GM12878 (cell line): ENCODE measurements around the gene ACSL4. TPM values are rescaled to one million over a fixed set of nuclear protein-coding genes. Genes with fewer than 3 reads are reported as not detected.

Source experiments
- BHLHE40 ChIP-seq, 2 experiments: fragments of 450-650 bp in 1 of 2; IDR thresholded peaks; 2 replicates each; pipeline ENCODE4 v1.6.1; 2011 to 2017; ENCODE audit warnings: low read depth in 2 of 2, borderline replicate concordance in 1 of 2, improper control_type of control experiment in 1 of 2, low read length in 1 of 2, mild to moderate bottlenecking in 1 of 2
- CBX5 ChIP-seq: sonication (generic); IDR thresholded peaks from 2 replicates; pipeline ENCODE4 v1.6.1; 2016; ENCODE audit warnings: low read depth, moderate library complexity, mild to moderate bottlenecking, inconsistent platforms
- CEBPB ChIP-seq, 2 experiments: fragments of 150-350 bp in 1 of 2; IDR thresholded peaks; 2 replicates each; pipeline ENCODE4 v1.6.1; 2012 to 2014; ENCODE audit warnings: low read depth in 2 of 2, low read length in 2 of 2, borderline replicate concordance in 1 of 2, inconsistent platforms in 1 of 2
- FOXK2 ChIP-seq: fragments of 450-650 bp; IDR thresholded peaks from 2 replicates; pipeline ENCODE4 v1.6.1; 2017; ENCODE audit warnings: mild to moderate bottlenecking, moderate library complexity
- MYC ChIP-seq: IDR thresholded peaks from 2 replicates; pipeline ENCODE4 v1.6.1; 2011; ENCODE audit warnings: mild to moderate bottlenecking, low read length, moderate library complexity, inconsistent platforms; ENCODE audit not compliant: insufficient read depth, insufficient replicate concordance, insufficient read length, severe bottlenecking
- NFXL1 ChIP-seq: fragments of 450-650 bp; IDR thresholded peaks from 2 replicates; pipeline ENCODE4 v1.6.1; 2017; ENCODE audit warnings: antibody characterized with exemption, mild to moderate bottlenecking, borderline replicate concordance
- NFYA ChIP-seq: IDR thresholded peaks from 2 replicates; pipeline ENCODE4 v1.6.1; 2011; ENCODE audit warnings: low read depth, mild to moderate bottlenecking, low read length, improper control_type of control experiment, borderline replicate concordance
- NRF1 ChIP-seq: conservative IDR thresholded peaks from 2 replicates; pipeline ENCODE4 v1.6.1; 2011; ENCODE audit warnings: mild to moderate bottlenecking, low read depth, low read length, improper control_type of control experiment
- POLR2AphosphoS2 ChIP-seq: IDR thresholded peaks from 2 replicates; pipeline ENCODE4 v1.6.1; 2011; ENCODE audit warnings: low read depth, mild to moderate bottlenecking, low read length, improper control_type of control experiment, moderate library complexity
- RFX5 ChIP-seq: IDR thresholded peaks from 2 replicates; pipeline ENCODE4 v1.6.1; 2011; ENCODE audit warnings: low read depth, low read length, improper control_type of control experiment
- SIX5 ChIP-seq: IDR thresholded peaks from 2 replicates; pipeline ENCODE4 v1.6.1; 2011; ENCODE audit warnings: mild to moderate bottlenecking, low read depth, low read length, moderate library complexity; ENCODE audit not compliant: severe bottlenecking
- TAF1 ChIP-seq: IDR thresholded peaks from 2 replicates; pipeline ENCODE4 v1.6.1; 2011; ENCODE audit warnings: mild to moderate bottlenecking, low read depth, low read length, borderline replicate concordance
- ZNF217 ChIP-seq: fragments of 450-650 bp; IDR thresholded peaks from 2 replicates; pipeline ENCODE4 v1.6.1; 2017; ENCODE audit warnings: antibody characterized with exemption, mild to moderate bottlenecking
- polyA plus RNA-seq, 11 experiments: library from polyadenylated mRNA; depleted of rRNA in 4 of 11; unstranded in 6 of 11; stranded (reverse) in 5 of 11; fragments of >200 nt; fragmentation: Nextera tagmentation in 4 of 11; fragmentation: Illumina TruSeq in 1 of 11; extraction: Ambion mirVana in 4 of 11; extraction: Trizol in 1 of 11; gene quantifications; 1 replicate in 1 of 11; 2 replicates in 10 of 11; pipeline versions ENCODE4 v1.2.1 to v1.2.3, GENCODE V29; 2011 to 2016; ENCODE audit warnings: inconsistent platforms in 2 of 11, missing spikeins in 2 of 11, low read depth in 1 of 11
- total RNA-seq, 4 experiments: library from RNA; depleted of rRNA in 3 of 4; stranded (reverse); fragments of >200 nt in 3 of 4; fragmentation: Illumina TruSeq in 1 of 4; extraction: Trizol in 1 of 4; gene quantifications; 2 replicates each; pipeline versions ENCODE4 v1.2.1 to v1.2.3, GENCODE V29; 2013 to 2021
- TF ChIP-seq, protein P1 (sequence below): IDR thresholded peaks from 2 replicates; pipeline ENCODE4 v1.6.1; 2012; ENCODE audit warnings: low read depth, low read length, improper control_type of control experiment
- TF ChIP-seq, protein P2 (sequence below): fragments of 450-650 bp; IDR thresholded peaks from 2 replicates; pipeline ENCODE4 v1.6.1; 2017; ENCODE audit warnings: mild to moderate bottlenecking, moderate library complexity
- TF ChIP-seq, protein P3 (sequence below): IDR thresholded peaks from 2 replicates; pipeline ENCODE4 v1.6.1; 2011; ENCODE audit warnings: low read depth, mild to moderate bottlenecking, low read length, moderate library complexity, borderline replicate concordance; ENCODE audit errors: extremely low read depth
- TF ChIP-seq, protein P4 (sequence below): fragments of 450-650 bp; IDR thresholded peaks from 2 replicates; pipeline ENCODE4 v1.6.1; 2016; ENCODE audit warnings: mild to moderate bottlenecking
- TF ChIP-seq, protein P5 (sequence below): IDR thresholded peaks from 2 replicates; pipeline ENCODE4 v1.6.1; 2011; ENCODE audit warnings: mild to moderate bottlenecking, low read depth, low read length, moderate library complexity; ENCODE audit not compliant: insufficient replicate concordance
- TF ChIP-seq, protein P6 (sequence below): fragments of 450-650 bp; IDR thresholded peaks from 2 replicates; pipeline ENCODE4 v1.6.1; 2017; ENCODE audit warnings: borderline replicate concordance

ACSL4 gene
- total and polyA plus RNA-seq, 10 of the 15 experiments (the other 5 are each of a cell fraction or from before 2014, with no cell fraction given): 20.7 to 66.6 (median 45.4) TPM

DNA sequence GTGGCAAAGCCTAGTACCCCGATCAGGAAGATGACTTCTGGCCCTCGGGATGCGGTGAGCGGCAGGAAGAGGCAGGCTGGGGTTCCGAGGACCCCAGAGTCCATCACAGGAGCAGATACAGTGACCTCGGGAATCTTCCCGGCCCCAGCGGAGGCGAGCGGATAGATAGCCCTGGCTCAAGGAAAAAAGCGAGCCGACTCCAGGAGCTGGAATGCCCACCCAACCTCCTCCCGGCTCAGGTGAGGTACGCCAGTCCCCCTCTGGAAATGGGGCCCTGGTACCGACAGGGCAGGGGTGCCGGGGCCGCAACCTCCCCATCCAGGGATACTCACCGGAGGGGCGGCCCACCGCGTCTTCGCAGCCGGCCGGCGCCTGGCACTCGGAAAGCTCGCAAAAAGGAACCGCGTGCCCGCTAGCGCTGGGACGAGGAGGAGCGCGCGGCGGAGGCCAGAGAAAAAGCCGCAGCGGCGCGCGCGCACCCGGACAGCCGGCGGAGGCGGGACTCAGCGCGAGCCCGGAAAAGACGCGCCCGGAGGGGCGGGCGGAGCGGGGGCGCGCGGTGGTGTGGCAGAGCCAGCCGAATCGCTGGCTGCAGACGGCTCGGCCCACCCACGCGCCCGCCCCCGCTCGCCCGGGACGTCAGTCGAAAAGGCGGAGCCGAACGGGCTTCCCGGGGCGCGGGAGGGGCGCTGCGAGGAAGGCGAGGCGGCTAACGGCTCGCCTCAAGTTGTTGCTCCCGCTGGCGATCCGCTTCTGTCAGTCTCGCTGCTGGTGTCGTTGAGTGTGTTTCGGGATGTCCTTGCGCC, at the start of gene ACSL4 (continued):
- no peak for TF ChIP-seq POLR2AphosphoS2
- TF ChIP-seq CBX5: no peak
- peak; percentile 44; the same call in 1 of the 2 replicates for TF ChIP-seq TAF1
- TF ChIP-seq NRF1: 0 out of 2 replicates have a peak, but pooled peaks have one; percentile 21
- TF ChIP-seq CEBPB (IDR thresholded peaks at IDR 0.05; ENCODE audit: borderline replicate concordance in 1 of 2, low read depth in 2 of 2, low read length in 2 of 2): no peak
- peak in 1 of 2 experiments; percentile 61; a peak in 1 of 4 replicates for TF ChIP-seq BHLHE40 (IDR thresholded peaks at IDR 0.05; ENCODE audit: borderline replicate concordance in 1 of 2, low read depth in 2 of 2, low read length in 1 of 2)
- no peak for TF ChIP-seq RFX5
- no peak for TF ChIP-seq NFXL1
- TF ChIP-seq, protein P1, sequence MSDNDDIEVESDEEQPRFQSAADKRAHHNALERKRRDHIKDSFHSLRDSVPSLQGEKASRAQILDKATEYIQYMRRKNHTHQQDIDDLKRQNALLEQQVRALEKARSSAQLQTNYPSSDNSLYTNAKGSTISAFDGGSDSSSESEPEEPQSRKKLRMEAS: peak; percentile 32; the same call in 1 of the 2 replicates
- TF ChIP-seq, protein P2, sequence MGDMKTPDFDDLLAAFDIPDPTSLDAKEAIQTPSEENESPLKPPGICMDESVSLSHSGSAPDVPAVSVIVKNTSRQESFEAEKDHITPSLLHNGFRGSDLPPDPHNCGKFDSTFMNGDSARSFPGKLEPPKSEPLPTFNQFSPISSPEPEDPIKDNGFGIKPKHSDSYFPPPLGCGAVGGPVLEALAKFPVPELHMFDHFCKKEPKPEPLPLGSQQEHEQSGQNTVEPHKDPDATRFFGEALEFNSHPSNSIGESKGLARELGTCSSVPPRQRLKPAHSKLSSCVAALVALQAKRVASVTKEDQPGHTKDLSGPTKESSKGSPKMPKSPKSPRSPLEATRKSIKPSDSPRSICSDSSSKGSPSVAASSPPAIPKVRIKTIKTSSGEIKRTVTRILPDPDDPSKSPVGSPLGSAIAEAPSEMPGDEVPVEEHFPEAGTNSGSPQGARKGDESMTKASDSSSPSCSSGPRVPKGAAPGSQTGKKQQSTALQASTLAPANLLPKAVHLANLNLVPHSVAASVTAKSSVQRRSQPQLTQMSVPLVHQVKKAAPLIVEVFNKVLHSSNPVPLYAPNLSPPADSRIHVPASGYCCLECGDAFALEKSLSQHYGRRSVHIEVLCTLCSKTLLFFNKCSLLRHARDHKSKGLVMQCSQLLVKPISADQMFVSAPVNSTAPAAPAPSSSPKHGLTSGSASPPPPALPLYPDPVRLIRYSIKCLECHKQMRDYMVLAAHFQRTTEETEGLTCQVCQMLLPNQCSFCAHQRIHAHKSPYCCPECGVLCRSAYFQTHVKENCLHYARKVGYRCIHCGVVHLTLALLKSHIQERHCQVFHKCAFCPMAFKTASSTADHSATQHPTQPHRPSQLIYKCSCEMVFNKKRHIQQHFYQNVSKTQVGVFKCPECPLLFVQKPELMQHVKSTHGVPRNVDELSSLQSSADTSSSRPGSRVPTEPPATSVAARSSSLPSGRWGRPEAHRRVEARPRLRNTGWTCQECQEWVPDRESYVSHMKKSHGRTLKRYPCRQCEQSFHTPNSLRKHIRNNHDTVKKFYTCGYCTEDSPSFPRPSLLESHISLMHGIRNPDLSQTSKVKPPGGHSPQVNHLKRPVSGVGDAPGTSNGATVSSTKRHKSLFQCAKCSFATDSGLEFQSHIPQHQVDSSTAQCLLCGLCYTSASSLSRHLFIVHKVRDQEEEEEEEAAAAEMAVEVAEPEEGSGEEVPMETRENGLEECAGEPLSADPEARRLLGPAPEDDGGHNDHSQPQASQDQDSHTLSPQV: no peak
- TF ChIP-seq, protein P3, sequence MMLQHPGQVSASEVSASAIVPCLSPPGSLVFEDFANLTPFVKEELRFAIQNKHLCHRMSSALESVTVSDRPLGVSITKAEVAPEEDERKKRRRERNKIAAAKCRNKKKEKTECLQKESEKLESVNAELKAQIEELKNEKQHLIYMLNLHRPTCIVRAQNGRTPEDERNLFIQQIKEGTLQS: no peak
- TF ChIP-seq, protein P4, sequence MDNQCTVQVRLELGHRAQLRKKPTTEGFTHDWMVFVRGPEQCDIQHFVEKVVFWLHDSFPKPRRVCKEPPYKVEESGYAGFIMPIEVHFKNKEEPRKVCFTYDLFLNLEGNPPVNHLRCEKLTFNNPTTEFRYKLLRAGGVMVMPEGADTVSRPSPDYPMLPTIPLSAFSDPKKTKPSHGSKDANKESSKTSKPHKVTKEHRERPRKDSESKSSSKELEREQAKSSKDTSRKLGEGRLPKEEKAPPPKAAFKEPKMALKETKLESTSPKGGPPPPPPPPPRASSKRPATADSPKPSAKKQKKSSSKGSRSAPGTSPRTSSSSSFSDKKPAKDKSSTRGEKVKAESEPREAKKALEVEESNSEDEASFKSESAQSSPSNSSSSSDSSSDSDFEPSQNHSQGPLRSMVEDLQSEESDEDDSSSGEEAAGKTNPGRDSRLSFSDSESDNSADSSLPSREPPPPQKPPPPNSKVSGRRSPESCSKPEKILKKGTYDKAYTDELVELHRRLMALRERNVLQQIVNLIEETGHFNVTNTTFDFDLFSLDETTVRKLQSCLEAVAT: peak; percentile 13; the same call in 1 of the 2 replicates
- no peak for TF ChIP-seq ZNF217
- no peak for TF ChIP-seq MYC
- TF ChIP-seq FOXK2: no peak
- TF ChIP-seq, protein P5, sequence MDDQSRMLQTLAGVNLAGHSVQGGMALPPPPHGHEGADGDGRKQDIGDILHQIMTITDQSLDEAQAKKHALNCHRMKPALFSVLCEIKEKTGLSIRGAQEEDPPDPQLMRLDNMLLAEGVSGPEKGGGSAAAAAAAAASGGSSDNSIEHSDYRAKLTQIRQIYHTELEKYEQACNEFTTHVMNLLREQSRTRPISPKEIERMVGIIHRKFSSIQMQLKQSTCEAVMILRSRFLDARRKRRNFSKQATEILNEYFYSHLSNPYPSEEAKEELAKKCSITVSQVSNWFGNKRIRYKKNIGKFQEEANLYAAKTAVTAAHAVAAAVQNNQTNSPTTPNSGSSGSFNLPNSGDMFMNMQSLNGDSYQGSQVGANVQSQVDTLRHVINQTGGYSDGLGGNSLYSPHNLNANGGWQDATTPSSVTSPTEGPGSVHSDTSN: no peak
- TF ChIP-seq SIX5: no peak
- TF ChIP-seq NFYA: no peak
- TF ChIP-seq, protein P6, sequence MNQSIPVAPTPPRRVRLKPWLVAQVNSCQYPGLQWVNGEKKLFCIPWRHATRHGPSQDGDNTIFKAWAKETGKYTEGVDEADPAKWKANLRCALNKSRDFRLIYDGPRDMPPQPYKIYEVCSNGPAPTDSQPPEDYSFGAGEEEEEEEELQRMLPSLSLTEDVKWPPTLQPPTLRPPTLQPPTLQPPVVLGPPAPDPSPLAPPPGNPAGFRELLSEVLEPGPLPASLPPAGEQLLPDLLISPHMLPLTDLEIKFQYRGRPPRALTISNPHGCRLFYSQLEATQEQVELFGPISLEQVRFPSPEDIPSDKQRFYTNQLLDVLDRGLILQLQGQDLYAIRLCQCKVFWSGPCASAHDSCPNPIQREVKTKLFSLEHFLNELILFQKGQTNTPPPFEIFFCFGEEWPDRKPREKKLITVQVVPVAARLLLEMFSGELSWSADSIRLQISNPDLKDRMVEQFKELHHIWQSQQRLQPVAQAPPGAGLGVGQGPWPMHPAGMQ: no peak
